OCI-LY1 (cell line): ENCODE measurements around the gene CCDC138.

Experiments used
- H2AFZ ChIP-seq: fragments of 200-600 bp; sonication (generic), shearing (Covaris generic); 2 replicates; pipeline ENCODE4 v1.6.0; 2014; ENCODE audit warnings: antibody characterized with exemption, mild to moderate bottlenecking, low read length
- H3F3A ChIP-seq: fragments of 200-600 bp; sonication (generic), shearing (Covaris generic); 2 replicates; pipeline ENCODE4 v1.6.0; 2014; ENCODE audit warnings: mild to moderate bottlenecking, antibody characterized with exemption, low read length, moderate library complexity; ENCODE audit not compliant: insufficient read depth
- H3K27ac ChIP-seq: fragments of 200-600 bp; sonication (generic); 2 replicates; pipeline ENCODE4 v1.5.1; 2014; ENCODE audit warnings: low read length, mixed run types, mild to moderate bottlenecking, low read depth; ENCODE audit not compliant: poor library complexity, severe bottlenecking
- H3K27me3 ChIP-seq: fragments of 200-600 bp; sonication (generic); 2 replicates; pipeline ENCODE4 v1.6.0; 2014; ENCODE audit warnings: antibody characterized with exemption, mild to moderate bottlenecking, low read length, moderate library complexity; ENCODE audit not compliant: insufficient read depth
- H3K36me3 ChIP-seq: fragments of 200-600 bp; sonication (generic); 2 replicates; pipeline ENCODE4 v1.6.1; 2014; ENCODE audit warnings: mild to moderate bottlenecking, antibody characterized with exemption, low read length, moderate library complexity, mixed read lengths; ENCODE audit not compliant: insufficient read depth
- H3K4me1 ChIP-seq: fragments of 200-600 bp; sonication (generic); 2 replicates; pipeline ENCODE4 v1.5.1; 2014; ENCODE audit warnings: mild to moderate bottlenecking, low read length, moderate library complexity; ENCODE audit not compliant: insufficient read depth, severe bottlenecking
- H3K4me2 ChIP-seq: fragments of 200-600 bp; sonication (generic), shearing (Covaris generic); 2 replicates; pipeline ENCODE4 v1.6.1; 2014; ENCODE audit warnings: low read length
- H3K4me3 ChIP-seq: fragments of 200-600 bp; sonication (generic); 2 replicates; pipeline ENCODE4 v1.5.1; 2014; ENCODE audit warnings: low read length, low read depth, mild to moderate bottlenecking, mixed read lengths; ENCODE audit not compliant: poor library complexity, severe bottlenecking
- H3K79me2 ChIP-seq: fragments of 200-600 bp; shearing (Covaris generic); 2 replicates; pipeline ENCODE4 v1.6.1; 2016; ENCODE audit warnings: mixed run types, low read length, mixed read lengths; ENCODE audit not compliant: insufficient read depth
- H3K9ac ChIP-seq: fragments of 200-600 bp; sonication (generic), shearing (Covaris generic); 2 replicates; pipeline ENCODE4 v1.6.1; 2014; ENCODE audit warnings: mild to moderate bottlenecking, low read length, mixed read lengths
- H3K9me2 ChIP-seq: fragments of 200-600 bp; sonication (generic), shearing (Covaris generic); 2 replicates; pipeline ENCODE4 v1.6.1; 2014; ENCODE audit warnings: low read depth, mild to moderate bottlenecking, low read length, mixed read lengths
- H3K9me3 ChIP-seq: fragments of 200-600 bp; shearing (Covaris generic); 2 replicates; pipeline ENCODE4 v1.6.1; 2014; ENCODE audit warnings: low read length, mixed read lengths
- H4K20me1 ChIP-seq: fragments of 200-600 bp; sonication (generic), shearing (Covaris generic); 2 replicates; pipeline ENCODE4 v1.6.0; 2016; ENCODE audit warnings: mild to moderate bottlenecking, low read length; ENCODE audit not compliant: insufficient read depth
- CTCF ChIP-seq: fragments of 200-600 bp; sonication (generic), shearing (Covaris generic); IDR thresholded peaks from 2 replicates; pipeline ENCODE4 v1.5.1; 2017; ENCODE audit warnings: mild to moderate bottlenecking, antibody characterized with exemption, low read length, moderate library complexity, mixed read lengths
- EZH2 ChIP-seq: fragments of 200-600 bp; sonication (generic), shearing (Covaris generic); IDR thresholded peaks from 2 replicates; pipeline ENCODE4 v1.8.0; 2017; ENCODE audit warnings: borderline replicate concordance, mixed run types, mild to moderate bottlenecking, antibody characterized with exemption, low read length, moderate library complexity, mixed read lengths

The CCDC138 gene

GRCh38 chr2:108829578-108830310 lies 43.2 kb downstream of the CCDC138 start:
- Histone ChIP-seq H3K9ac (no peak overlapping the region), H2AFZ (no peak overlapping the region), H3K4me2 (no peak overlapping the region), H3K79me2 (no peaks in the 10 kb centered on the region), H3K27ac (no peak overlapping the region), H3K4me1 (no peaks in the 10 kb centered on the region), H3K36me3 (peaks cover 15% of the 10 kb centered on the region; the same call in 1 of the 2 replicates), H3K27me3 (no peaks in the 10 kb centered on the region), H4K20me1 (no peaks in the 10 kb centered on the region), H3F3A (no peaks in the 10 kb centered on the region), H3K4me3 (no peak overlapping the region), H3K9me2 (no peaks in the 10 kb centered on the region), H3K9me3 (no peaks in the 10 kb centered on the region)
- TF ChIP-seq CTCF (no peak), EZH2 (no peak)

GRCh38 chr2:108833219-108833618 lies 46.6 kb downstream of the CCDC138 start:
- H3K79me2 ChIP-seq = no peaks in the 10 kb centered on the region
- no peaks in the 10 kb centered on the region for H3K36me3 ChIP-seq
- peaks cover 13% of the 10 kb centered on the region for H3K9me3 ChIP-seq
- H3K9ac ChIP-seq = no peak overlapping the region
- no peaks in the 10 kb centered on the region for H4K20me1 ChIP-seq
- H3K27ac ChIP-seq = no peak overlapping the region
- TF ChIP-seq CTCF = no peak
- no peak for TF ChIP-seq EZH2
- no peaks in the 10 kb centered on the region for H3K4me1 ChIP-seq
- no peak overlapping the region for H2AFZ ChIP-seq
- no peaks in the 10 kb centered on the region for H3K9me2 ChIP-seq
- H3K27me3 ChIP-seq = no peaks in the 10 kb centered on the region
- H3F3A ChIP-seq = no peaks in the 10 kb centered on the region
- no peak overlapping the region for H3K4me3 ChIP-seq
- H3K4me2 ChIP-seq = no peak overlapping the region

GRCh38 chr2:108834620-108835019 lies 48.0 kb downstream of the CCDC138 start:
- Histone ChIP-seq H4K20me1 (no peaks in the 10 kb centered on the region), H3K36me3 (peaks cover 1% of the 10 kb centered on the region; the same call in 1 of the 2 replicates)

More at GRCh38 chr2:108834620-108835019, 48.0 kb downstream of the CCDC138 start:
- Histone ChIP-seq H3F3A (no peaks in the 10 kb centered on the region), H3K9ac (no peak overlapping the region), H3K4me3 (no peak overlapping the region), H3K27ac (no peak overlapping the region), H3K9me2 (no peaks in the 10 kb centered on the region), H2AFZ (no peak overlapping the region), H3K79me2 (no peaks in the 10 kb centered on the region), H3K9me3 (peaks cover 13% of the 10 kb centered on the region), H3K27me3 (no peaks in the 10 kb centered on the region), H3K4me1 (no peaks in the 10 kb centered on the region), H3K4me2 (no peak overlapping the region)
- TF ChIP-seq EZH2 = no peak
- no peak for TF ChIP-seq CTCF
